Non-pigmented ciliary epithelial cell (primary cell): ENCODE data around the gene FAU.

Experiments used
- DNase-seq: peaks from one replicate; pipeline ENCODE4 v3.0.0-alpha.2; 2010; ENCODE audit warnings: low read depth

The FAU gene

DNA sequence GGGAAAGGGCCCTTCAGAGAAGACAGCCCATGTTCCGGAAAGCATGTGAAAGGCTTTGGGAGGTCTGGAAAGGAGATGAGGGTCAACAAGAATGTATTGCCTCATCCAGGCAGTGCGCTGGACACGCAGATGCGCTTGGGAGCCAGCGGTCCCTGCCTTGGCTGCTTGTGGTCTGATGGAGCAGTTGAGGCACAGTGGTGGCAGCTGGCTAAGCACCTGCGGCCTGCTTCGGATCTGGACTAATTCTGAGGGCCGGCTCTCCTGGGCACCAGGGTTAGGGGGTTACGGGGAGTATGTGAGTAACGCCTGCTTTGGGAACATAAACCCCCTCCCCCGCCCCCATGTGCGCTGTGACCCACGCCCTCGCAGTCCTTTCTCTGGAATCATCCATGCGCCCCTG, 14.9 kb downstream of the FAU start:
- no peak for DNase-seq

DNA sequence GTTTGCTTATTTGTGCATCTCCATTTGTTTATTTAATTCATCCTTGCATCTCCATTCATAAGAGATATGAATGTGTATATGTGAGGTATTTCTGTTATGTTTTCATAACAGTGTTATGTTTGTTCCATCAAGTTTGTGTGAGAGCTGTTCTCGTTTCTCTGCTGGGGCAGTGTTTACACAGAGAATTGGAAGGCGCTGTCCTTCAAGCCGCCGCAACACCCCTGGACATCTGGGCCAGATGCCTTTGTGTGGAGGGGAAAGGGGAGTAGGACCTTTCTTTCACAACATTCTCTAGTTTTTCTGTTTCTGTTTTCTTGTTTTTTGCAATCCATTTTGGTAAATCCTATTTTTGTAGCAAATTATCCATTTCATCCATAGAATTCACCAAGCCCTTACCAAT, 17.3 kb downstream of the FAU start:
- no peak for DNase-seq

DNA sequence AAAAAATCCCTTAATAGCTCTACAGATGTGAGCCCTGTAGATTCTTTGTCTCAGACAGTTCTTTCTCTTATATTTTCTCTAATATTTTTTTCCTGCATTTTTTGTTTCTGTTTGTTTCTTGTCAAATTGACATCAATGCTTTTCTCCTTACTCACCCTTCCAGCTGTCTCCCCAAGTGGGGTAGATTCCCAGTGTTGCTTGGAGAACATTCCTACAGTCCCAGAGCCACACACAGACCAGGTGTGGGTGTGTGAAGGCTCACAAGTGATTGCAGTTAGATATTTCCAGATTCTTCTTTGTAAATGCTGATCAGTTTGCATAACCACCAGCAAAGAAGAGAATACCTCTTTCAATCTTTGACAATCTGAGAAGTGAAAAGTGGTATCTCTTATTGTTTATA, 18.5 kb downstream of the FAU start:
- no peak for DNase-seq

DNA sequence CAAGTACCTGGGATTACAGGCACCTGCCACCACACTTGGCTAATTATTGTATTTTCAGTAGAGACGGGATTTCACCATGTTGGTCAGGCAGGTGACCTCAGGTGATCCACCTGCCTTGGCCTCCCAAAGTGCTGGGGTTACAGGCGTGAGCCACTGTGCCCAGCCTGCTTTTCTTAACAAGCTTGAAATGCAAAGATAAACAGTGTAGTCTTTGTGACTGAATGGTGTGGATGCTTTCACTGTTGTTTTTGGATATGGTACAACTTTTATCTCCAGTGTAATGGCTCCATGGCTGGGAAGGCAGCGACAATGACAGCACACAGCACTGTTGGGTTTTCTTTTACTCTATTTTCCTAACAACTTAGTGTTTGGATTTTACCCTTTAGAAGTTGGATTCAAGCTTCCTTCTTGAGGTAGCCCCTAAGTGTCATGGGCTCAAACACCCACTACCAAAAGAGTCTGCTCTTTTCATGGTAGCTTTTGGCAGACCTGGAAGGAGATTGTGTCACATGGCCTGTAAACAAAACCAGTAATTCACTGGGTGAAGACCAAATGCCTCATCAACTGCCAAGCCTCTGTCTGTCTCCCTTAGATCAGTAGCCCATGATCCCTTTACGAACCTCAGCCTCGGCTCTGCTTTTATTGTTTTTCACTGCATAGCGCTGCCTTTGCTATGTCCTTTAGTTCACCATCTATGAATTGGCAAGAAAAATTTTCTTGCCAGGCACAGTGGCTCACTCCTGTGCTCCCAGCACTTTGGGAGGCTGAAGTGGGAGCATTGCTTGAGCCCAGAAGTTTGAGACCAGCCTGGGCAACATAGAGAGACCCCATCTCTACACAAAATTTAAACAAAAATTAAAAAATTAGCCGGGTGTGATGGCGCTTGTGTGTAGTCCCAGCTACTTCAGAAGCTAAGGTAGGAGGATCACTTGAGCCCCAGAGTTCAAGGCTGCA, 19.5 kb downstream of the FAU start:
- DNase-seq, result no peak

DNA sequence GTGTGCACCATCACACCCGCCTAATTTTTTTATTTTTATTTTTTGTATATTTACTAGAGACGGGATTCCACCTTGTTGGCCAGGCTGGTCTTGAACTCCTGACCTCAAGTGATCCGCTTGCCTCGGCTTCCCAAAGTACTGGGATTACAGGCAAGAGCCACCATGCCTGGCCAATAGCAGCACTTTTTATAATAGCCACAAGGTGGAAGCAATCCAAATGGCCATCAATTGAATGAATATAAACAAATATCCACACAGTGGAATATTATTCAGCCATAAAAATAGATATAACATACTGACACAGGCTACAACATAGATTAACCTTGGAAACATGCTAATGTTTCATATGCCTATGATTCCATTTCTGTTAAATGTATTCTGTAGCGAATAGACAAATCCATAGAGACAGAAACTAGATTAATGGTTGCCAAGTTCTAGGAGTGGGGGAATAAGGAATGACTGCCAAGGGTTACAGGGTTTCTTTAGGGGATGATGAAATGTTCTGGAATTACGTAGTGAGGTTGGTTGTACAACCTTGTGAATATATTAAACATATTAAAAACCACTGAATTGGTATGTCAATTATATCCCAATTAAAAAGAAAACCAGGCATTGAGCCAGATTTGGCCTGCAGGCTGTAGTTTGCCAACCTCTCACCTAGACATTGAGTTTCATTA, 21.1 kb downstream of the FAU start:
- no peak for DNase-seq

DNA sequence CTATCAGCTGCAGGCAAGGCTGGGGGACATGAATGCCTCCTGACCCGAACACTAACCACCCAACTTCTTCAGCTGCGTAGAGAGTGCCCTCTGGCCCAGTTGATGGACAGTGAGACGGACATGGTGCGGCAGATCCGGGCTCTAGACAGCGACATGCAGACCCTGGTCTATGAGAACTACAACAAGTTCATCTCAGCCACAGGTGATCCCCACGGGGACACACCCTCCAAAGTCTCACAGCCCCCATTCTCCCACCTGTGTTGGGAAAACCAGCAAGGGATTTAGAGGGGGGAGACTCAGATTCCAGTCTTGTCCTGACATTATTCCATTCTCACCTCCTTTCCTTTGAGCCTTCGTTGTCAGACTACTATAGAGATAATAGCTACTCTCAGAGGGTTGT, 25.0 kb downstream of the FAU start:
- DNase-seq, result no peak

DNA sequence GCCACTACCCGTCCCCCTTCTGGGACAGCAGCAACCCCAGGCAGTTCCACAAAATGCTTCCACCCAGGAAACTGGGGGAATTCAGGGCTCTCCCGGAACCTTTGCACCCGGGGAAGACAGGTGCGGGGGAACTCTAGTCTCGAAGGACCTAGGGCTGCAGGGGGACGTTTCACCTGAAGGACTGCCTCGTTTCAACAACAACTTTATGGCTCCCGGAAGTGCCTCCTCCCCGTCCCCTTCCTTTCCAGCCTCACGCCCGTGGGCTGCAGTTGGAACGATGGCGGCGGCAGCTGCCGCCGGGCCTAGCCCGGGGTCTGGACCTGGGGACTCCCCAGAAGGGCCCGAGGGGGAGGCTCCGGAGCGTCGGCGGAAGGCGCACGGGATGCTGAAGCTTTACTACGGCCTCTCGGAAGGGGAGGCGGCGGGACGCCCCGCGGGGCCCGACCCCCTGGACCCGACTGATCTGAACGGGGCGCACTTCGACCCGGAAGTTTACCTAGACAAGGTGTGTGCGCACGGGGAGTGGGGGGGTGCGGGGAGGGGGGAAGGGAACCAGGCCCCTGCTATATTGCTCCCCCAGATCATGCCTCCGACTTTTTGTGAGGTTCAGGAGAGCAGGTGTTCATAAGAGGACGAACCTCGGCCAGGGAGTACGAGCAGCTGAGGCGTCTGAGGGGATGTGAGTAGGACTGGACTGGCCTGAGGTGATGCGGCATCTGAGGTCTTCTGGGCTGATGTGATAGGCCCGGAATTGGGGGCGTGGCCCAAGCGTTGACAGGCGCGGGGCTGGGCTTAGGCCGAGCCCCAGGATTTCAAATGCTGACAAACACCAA, 25.7 kb downstream of the FAU start, which contains the start of gene VPS51:
Gene VPS51 (plus strand): TSS at position 241 of the 833 bp plus-strand sequence. CDS start 37 bp downstream, at position 278.
- peak; percentile 50 for DNase-seq

DNA sequence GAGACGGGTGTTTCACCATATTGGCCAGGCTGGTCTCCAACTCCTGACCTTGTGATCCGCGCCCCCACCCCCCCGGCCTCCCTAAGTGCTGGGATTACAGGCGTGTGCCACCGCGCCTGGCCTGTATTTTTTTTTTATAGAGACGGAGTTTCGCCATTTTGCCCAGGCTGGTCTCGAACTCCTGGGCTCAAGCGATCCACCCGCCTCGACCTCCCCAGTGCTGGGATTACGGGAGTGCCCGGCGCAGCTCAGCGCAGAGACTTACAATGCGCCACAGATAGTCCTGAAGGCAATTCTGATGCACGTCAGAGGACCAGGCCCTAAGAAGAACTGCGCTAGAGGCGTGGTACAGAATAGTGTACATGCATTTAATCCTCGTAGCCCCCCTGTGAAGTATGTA, 26.5 kb downstream of the FAU start:
- DNase-seq, result no peak

DNA sequence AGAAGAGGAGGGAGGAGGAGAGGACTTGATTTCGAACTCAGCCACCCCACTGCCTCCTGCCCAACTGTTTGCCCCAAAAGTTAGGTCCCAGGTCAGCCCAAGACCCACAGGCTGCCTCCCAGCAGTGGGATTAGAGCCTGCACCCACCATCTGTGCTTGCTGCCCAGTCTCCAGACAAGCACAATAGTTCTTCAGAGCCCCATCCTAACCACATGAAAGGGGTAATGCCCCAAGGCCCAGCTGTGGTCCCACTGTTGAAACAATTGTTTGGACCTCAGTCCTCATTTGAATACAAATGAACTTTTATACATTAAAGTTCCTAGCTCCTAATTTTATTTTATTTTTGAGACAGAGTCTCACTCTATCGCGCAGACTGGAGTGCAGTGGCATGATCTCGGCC, 31.3 kb downstream of the FAU start:
- no peak for DNase-seq

DNA sequence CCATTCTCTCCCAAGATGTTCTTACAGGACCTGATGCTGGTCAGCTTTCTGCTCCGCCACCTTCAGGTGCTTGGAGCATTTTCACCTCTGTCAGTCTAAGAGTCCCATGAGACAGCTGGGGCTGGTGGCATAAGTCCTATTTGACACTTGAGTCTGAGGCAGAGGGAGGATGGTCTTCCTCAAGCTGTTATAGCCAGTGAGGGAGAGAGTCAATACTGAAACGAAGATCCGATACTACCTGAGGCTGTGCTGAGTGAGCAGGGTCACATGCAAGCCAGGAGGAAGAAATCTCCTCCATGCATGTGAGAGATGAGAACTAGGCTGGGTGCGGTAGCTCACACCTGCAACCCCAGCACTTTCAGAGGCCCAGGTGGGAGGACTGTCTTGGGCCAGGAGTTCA, 32.3 kb downstream of the FAU start:
- no peak for DNase-seq

DNA sequence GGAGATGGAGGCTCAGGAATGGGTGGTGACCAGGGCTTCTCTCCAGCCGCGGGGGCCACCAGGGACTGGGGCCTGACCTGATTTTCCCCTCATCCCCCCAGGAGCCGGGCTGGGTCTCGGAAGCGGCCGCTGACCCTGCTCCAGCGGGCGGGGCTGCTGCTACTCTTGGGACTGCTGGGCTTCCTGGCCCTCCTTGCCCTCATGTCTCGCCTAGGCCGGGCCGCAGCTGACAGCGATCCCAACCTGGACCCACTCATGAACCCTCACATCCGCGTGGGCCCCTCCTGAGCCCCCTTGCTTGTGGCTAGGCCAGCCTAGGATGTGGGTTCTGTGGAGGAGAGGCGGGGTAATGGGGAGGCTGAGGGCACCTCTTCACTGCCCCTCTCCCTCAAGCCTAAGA, 34.1 kb downstream of the FAU start:
- DNase-seq, result no peak

DNA sequence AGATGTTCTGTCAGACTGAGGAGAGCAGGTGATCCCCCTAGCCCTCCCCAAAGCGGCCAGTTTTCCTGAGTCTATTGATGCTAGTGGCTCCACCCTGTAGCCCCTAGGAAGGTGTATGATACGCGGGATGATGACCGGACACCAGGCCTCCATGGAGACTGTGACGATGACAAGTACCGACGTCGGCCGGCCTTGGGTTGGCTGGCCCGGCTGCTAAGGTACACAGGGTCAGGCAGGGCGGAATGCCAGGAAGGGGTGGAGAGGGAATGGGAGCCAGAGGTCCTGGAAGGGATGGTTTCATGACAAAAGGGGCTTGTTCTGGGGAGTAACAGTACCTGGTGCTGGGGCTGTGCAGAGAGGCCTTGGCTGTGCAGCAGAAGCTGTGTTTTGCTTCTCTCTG, 34.7 kb downstream of the FAU start:
- DNase-seq, result no peak

DNA sequence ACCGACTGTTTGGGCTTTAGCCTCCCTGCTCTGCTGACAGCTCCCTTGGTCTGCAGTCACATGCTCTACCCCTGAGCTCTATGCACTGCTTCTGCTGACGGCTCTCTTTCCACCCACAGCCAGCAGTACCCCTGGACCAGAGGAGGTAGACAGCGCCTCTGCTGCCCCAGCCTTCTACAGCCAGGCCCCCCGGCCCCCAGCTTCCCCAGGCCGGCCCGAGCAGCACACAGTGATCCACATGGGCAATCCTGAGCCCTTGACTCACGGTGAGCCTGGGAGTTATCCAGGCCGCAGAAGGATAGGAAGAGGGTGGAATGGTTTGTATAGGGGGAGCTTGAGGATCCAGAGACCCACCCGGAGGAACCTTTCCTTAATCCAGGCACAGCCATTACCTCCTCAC, 35.1 kb downstream of the FAU start:
- DNase-seq, result no peak

DNA sequence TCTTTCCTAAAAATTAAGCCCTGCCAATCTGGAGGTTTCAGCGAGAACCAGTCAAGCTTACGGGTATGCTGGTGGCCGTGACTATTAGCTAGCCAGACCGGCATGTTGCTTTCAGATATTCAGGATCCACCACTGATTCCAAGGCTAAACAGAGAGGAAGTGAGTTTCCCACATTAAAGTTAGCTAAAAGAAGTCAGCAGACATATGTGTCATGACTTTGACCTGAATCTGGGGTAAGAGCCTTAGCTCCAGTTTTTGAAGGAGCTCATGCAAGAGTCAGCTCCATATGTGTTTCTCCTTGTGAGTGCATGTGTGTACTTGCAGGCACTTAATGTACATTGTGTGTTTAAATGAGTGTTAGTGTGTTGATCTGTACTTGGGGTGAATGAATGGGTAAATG, 36.5 kb downstream of the FAU start:
- DNase-seq, result no peak

DNA sequence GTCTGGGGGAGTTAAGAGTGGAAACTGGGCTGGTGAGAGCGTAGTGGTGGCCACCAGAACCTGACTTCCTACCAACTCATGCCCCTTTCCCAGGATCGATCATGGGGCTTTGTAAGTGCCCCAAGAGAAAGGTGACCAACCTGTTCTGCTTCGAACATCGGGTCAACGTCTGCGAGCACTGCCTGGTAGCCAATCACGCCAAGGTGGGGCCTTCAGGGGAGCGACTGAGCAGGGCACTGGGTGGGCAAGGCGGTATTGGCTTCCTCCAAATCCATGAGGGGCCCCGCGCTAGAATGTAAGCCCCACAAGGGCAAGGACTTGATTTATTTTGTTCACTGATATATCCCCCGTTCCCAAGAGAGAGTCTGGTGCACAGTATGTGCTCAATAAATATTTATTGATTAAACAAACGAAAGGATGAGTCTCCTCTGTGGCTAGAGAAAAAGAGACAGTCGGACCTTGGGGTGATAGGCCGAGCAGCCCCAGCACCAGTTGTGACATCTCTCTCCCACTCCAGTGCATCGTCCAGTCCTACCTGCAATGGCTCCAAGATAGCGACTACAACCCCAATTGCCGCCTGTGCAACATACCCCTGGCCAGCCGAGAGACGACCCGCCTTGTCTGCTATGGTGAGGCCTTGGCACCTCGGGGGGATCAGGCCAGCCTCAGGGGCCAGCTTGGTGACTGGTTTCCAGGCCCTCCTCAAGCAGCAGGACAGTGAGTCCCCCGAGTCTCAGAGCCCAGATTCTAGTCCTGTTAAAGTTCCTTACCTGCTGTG, 37.1 kb downstream of the FAU start:
- DNase-seq, result no peak

DNA sequence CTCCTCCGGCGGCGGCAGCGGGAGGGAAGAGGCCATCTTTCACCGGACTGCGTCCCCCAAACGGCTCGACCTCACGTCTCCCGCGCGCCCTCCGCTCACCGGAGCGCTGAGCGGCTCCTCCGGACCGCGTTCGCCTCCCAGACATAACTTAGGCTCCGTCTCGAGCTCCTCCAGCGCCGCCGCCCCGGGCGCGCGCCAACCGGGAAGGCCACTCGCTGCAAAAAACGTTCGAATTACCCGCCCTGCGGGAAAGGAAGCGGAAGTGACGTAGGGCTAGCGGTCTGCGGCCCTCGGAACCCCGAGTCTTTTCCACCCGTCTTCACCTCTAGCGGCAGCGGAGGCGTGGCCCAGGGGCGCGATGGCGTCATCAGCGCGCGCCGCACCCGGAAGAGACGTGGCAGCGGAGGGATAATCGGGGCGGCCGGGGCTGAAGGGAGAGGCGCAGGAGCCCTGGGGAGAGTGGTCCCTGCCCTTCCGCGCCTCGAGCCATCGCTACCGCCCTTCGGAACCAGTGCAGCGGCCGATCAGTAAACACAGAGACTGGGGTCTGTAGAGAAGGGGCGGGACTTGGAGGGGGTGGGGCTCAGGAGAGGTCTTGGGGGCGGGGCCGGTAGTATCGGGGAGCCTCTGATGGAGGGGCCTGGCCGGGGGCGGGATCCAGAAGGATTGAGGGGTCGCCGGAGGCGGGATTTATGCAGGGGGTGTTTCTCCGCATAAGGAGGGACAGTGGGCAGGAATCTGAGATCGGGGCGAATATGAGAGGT, 37.9 kb downstream of the FAU start, which contains the start of the genes CDCA5 and ZFPL1:
Gene CDCA5 (minus strand): TSS at position 207 of the 764 bp plus-strand sequence. CDS start 62 bp downstream, at position 145.
Gene ZFPL1 (plus strand): TSS at position 389 of the 764 bp plus-strand sequence. CDS start 477 bp downstream, outside the sequence.
- DNase-seq, result peak; percentile 75

DNA sequence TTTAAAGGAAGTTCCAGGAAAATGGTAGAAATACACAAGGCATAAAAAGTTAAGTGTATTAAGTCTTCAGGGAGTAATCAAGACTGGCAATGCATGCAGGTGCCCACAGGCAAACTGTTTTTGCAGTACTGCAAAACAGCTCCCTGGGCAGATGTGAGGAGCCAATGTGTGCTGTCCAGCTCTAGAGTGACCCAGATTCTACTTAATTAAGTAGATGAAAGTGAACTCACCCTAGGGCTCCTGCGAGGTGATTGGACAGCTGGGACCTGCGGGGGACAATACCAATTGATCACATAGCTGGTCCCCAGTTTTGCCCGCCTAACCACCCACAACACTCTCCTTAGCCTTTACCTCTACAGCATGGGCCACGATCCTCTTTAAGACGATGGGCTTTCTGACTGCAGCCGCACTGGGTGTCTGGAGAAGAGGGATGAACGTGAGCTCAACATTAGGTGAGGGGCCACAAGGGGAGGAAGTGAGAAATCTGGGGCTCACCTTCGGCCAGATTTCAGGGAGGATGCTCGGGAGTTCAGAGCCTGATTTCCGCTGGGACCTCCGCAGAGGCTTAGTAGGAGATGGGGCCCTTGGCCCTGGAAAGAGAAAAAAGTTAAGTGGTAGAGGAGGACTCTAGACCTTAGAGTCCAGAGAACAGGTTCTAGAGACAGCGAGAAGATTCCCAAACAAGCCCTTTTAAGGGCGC, 38.6 kb downstream of the FAU start:
- DNase-seq, result no peak

DNA sequence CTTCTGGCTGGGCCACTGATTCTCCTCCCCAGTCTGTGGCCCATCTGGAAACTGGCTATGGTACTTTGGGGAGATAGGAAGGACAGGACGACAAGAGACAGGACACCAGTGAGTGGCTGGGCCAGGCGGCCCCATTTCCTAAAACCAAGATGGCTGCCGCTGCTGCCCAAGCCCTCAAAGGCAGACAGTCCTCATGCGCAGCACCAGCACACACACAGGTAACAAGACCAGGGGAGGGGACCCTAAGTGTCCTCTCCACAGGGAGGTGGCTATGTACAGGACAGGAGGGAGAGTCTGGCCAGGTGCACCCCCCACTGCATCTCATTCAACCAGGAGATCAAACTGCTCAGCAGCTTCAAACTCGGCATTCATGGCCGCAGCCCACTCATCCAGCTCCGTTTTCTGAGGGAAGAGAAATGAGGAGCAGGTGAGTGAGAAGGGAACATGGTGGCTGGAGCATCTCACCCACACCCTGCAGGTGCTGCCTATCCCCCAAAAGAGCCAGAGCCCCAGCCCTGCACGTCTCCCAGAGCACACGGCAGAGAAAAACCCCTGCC, 43.1 kb downstream of the FAU start:
- DNase-seq, result no peak

DNA sequence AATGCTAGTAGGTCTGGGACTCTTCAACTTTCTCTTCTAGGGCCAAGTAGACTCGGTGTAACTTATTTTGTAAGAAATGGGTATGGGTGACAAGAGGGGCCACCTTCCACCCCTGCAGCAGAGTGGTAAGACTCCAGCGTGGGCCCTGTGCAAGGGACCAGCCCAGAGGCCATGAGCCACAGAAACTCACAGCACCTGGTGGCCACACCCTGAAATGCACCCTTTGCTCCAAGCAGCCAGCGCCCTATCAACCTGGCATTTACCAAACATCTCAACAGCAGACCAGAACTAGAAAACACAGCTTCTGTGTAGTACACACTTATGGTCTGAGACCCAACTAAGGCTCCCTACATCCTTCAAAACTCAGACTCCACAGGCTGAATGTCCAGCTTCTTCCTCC, 43.8 kb downstream of the FAU start:
- DNase-seq, result no peak

DNA sequence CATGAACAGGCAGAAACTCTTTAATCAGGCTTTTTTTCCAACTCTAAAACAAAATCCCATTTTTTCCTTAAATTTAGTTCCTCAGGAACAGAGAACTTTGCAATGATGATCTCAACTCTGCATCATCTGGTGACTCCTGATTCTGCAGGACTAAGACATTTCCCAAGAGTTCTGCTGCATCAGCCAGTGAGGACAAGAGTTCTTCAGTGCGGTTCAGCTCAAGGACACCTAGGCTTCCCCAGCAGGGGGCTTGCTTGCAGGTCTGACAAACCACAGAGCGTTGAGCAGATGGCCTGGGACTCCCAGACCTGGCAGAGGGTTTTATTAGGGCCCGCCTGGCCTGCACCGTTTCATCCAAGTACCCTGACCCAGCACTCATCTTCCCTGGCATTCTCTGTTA, 44.5 kb downstream of the FAU start:
- DNase-seq, result no peak
